Adipocyte (in vitro differentiated cells): Measurements from ENCODE around the gene ABCA3.

Source experiments
- DNase-seq: peaks from one replicate; pipeline ENCODE4 v3.0.0-alpha.2; 2015; ENCODE audit warnings: low read depth
- H3K27me3 ChIP-seq: replicated peaks from 2 replicates; pipeline ENCODE4 v1.7.0; 2013; ENCODE audit warnings: mild to moderate bottlenecking, low read length, moderate library complexity; ENCODE audit not compliant: control insufficient read depth, insufficient read depth
- H3K36me3 ChIP-seq: 2 replicates; pipeline ENCODE4 v1.7.0; 2013; ENCODE audit warnings: low read length, mild to moderate bottlenecking, moderate library complexity; ENCODE audit not compliant: control insufficient read depth, insufficient read depth, severe bottlenecking
- H3K4me1 ChIP-seq: 2 replicates; pipeline ENCODE4 v1.7.0; 2013; ENCODE audit warnings: mild to moderate bottlenecking, low read length, moderate library complexity; ENCODE audit not compliant: control insufficient read depth, insufficient read depth
- H3K4me3 ChIP-seq: 2 replicates; pipeline ENCODE4 v1.7.0; 2013; ENCODE audit warnings: mild to moderate bottlenecking, low read length, moderate library complexity
- H3K9ac ChIP-seq: 2 replicates; pipeline ENCODE4 v1.7.0; 2013; ENCODE audit warnings: mild to moderate bottlenecking, low read length, moderate library complexity
- H3K9me3 ChIP-seq: 2 replicates; pipeline ENCODE4 v1.7.0; 2013; ENCODE audit warnings: mild to moderate bottlenecking, low read length, moderate library complexity; ENCODE audit not compliant: control insufficient read depth

Gene ABCA3

DNA sequence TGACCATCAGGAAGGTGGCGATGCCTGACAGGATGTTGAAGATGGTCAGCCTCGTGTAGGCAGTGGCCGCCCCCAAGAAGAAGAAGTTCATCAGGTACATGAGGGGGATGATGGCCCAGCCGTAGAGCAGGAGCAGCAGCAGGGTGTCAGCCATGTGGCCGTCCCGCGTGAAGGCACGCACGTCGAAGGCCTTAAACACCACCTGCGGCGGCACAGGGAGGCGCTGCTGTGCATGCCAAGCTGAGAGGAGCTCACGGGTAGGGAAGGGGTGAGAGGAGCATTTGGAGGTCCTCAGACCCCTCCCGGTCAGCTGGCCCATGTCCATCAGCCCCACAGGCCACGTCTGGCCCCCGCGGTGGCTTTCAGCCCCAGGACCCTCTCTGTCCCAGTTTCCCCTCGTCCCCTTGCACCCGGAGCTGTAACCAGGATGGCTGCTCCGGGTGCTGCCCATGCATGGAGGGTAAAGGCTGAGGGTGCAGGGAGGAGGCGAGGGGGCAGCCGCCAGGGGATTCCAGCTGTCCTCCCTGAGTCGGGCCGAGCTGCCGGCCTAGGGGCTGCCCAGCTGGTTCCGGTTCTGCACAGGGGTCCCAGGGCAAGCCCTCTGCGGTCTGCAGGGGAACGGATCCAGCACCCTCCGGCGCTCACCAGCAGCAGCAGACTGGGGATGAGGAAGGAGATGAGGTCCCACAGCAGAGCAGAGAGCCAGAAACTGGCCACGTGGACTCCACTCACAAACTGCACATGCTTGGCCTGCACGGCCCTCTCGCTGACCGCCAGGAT lies 55.5 kb downstream of the ABCA3 start:
- Histone ChIP-seq H3K9me3 (no peaks in the 10 kb centered on the region), H3K9ac (no peak overlapping the region), H3K4me1 (no peaks in the 10 kb centered on the region), H3K4me3 (no peak overlapping the region), H3K27me3 (peaks cover 41% of the 10 kb centered on the region), H3K36me3 (no peaks in the 10 kb centered on the region)
- no peak for DNase-seq

DNA sequence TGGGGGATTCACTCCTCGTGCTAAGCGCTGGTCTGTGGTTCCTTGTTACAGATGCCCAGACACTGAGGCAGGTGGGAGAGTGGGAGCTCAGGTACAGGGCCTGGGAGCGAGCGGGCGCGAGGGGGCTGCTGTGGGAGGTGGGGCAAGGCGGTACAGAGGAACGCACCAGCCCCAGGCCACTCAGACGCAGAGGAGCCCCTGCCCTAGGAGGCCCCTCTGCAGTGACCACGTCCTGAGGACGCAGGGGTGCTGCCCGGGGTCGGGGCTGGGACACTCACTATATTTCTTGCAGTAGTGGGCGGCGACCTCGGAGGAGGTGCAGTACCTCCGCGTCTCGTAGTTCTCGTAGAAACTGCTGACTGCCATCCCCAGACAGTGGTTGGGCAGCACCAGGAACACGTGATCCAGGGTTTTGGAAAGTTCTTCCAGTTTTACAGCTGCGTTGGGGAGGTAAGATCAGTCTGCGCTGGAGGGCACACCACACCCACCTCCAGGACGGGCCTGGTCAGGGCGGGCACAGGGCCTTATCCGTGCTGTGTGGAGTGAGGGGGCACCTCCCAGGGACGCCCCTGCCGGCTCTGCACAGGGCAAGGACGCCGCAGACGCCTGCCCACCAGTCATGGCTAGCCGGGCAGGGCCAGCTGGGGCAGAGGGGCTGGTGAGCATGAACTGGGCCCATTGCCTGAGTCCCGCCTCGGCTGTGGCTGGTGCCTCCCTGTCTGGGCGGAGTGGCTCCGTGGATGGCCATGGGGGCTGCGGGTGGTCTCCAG lies 56.3 kb downstream of the ABCA3 start:
- no peak for DNase-seq
- Histone ChIP-seq H3K27me3 (peaks cover 47% of the 10 kb centered on the region), H3K4me1 (no peaks in the 10 kb centered on the region), H3K9me3 (no peaks in the 10 kb centered on the region), H3K9ac (no peak overlapping the region), H3K36me3 (no peaks in the 10 kb centered on the region), H3K4me3 (no peak overlapping the region)

GRCh38 chr16:2282866-2283555 lies 57.5 kb downstream of the ABCA3 start:
- Histone ChIP-seq H3K4me3 (no peak overlapping the region), H3K9ac (no peak overlapping the region), H3K27me3 (peaks cover 57% of the 10 kb centered on the region), H3K36me3 (no peaks in the 10 kb centered on the region), H3K9me3 (no peaks in the 10 kb centered on the region), H3K4me1 (no peaks in the 10 kb centered on the region)
- DNase-seq: no peak

GRCh38 chr16:2282262-2282661 lies 58.3 kb downstream of the ABCA3 start:
- no peak for DNase-seq
- Histone ChIP-seq H3K4me1 (no peaks in the 10 kb centered on the region), H3K9me3 (no peaks in the 10 kb centered on the region), H3K27me3 (peaks cover 61% of the 10 kb centered on the region), H3K9ac (no peak overlapping the region), H3K4me3 (no peak overlapping the region), H3K36me3 (no peaks in the 10 kb centered on the region)

GRCh38 chr16:2280981-2281542 lies 59.5 kb downstream of the ABCA3 start:
- H3K9ac ChIP-seq: no peak overlapping the region
- H3K9me3 ChIP-seq: no peaks in the 10 kb centered on the region
- DNase-seq: no peak
- peaks cover under 1% of the 10 kb centered on the region for H3K4me1 ChIP-seq
- peaks cover 57% of the 10 kb centered on the region for H3K27me3 ChIP-seq
- H3K4me3 ChIP-seq: no peak overlapping the region
- no peaks in the 10 kb centered on the region for H3K36me3 ChIP-seq

DNA sequence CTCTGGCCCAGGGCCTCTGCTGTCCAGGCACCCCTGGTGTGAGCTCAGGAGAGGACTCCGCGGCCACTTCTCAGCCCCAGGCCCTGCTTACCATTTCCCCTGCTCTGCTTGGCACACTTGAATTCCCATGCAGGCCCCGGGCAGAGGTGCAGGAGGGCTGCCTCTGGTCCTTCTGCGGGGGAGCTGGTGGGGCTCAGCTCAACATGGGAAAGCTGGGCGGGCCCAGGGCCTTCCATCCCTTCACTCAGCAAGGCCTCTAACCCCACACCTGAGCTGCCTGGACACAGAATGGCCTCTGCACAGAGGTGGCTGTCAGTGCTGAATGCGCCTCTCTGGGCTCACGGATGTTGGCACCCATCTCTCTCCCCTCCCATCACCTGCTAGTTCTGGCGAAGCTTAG lies 60.1 kb downstream of the ABCA3 start:
- H3K4me3 ChIP-seq: no peak overlapping the region
- H3K36me3 ChIP-seq: no peaks in the 10 kb centered on the region
- no peak for DNase-seq
- no peak overlapping the region for H3K9ac ChIP-seq
- peaks cover 5% of the 10 kb centered on the region for H3K4me1 ChIP-seq
- no peaks in the 10 kb centered on the region for H3K9me3 ChIP-seq
- peaks cover 57% of the 10 kb centered on the region for H3K27me3 ChIP-seq

DNA sequence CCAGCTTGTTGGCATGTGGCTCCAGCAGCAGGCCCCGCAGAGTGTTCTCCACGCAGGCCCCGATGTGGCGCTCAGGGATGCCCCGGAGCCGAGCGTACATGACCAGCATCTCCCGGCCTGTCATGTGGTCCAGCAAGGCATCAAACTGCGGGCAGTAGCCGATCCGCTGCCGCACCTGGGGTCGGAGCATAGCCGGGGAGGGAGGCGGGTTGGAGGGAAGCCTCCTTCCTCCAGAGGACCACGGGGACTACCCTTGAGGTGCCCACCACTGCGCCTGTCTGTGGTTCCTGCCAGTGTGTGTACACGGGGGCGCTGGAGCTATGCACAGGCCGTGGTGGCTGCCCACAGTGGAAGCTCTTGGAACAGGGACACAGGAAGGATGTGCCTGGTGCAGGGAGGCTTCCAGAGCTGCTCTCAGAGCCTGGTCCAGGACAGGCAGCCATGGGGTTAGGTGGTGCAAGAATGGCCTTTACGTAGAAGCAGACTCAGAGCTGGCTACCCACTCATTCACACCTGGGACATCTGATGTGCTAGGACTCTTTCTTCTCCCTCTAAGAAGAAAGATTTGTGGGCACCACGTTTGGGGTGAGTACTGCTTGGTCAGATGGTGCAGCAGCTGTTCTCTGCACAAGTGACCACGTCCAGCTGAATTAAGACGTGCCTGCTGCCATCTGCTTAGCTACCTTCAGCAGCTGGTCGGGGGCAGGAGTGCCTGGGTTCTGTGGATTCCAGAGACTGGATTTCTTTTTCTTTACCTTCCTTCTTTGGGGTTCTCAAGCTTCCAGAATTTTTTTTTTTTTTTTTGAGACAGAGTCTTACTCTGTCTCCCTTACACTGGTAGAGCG lies 61.4 kb downstream of the ABCA3 start:
- Histone ChIP-seq H3K27me3 (peaks cover 57% of the 10 kb centered on the region), H3K4me1 (peaks cover 5% of the 10 kb centered on the region), H3K4me3 (no peak overlapping the region), H3K9ac (no peak overlapping the region), H3K36me3 (no peaks in the 10 kb centered on the region), H3K9me3 (no peaks in the 10 kb centered on the region)
- no peak for DNase-seq

GRCh38 chr16:2278272-2278608 lies 62.3 kb downstream of the ABCA3 start:
- Histone ChIP-seq H3K4me1 (peaks cover 5% of the 10 kb centered on the region), H3K36me3 (no peaks in the 10 kb centered on the region), H3K27me3 (peaks cover 53% of the 10 kb centered on the region), H3K9me3 (no peaks in the 10 kb centered on the region), H3K9ac (no peak overlapping the region), H3K4me3 (no peak overlapping the region)
- no peak for DNase-seq

GRCh38 chr16:2277466-2278271 lies 62.9 kb downstream of the ABCA3 start:
- no peak for DNase-seq
- Histone ChIP-seq H3K4me3 (no peak overlapping the region), H3K9me3 (no peaks in the 10 kb centered on the region), H3K36me3 (no peaks in the 10 kb centered on the region), H3K27me3 (peaks cover 49% of the 10 kb centered on the region), H3K4me1 (peaks cover 5% of the 10 kb centered on the region), H3K9ac (no peak overlapping the region)
